ENCODE data around the gene RASA2.
"Not testable (repeated sequence)": the region's sequence is repeated elsewhere in the genome, so short reads cannot be mapped to it uniquely, and the experiment has no call there.

RASA2 gene

DNA sequence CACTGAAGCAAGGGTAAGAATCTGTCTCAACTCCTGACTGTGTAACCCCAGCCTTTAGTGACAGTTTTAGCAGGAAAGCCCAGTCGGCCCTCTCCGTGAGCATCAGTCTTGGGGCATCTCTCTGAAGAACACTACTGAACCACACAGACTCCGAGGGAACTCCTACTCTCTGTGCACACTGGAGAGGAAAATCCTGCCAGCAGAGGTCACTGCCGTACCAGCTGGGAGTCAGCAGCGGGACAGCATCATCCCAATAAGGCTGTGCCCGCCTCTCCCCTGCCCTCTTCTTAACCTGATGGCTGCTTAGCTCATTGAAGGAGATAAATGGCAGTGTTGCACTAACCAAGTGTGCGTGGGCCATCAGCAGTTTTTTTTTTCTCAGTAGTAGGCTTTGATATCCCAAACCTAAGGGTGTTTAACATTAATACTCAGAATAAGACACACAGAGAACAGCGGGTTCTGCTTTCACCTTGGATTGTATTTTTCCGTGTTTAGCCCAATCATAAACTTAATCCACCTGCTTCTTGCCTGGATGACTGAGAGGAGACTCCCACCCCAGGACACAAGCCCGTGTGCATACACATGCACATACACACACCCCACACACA is 26.6 kb upstream of the RASA2 start:
- DNase-seq: peak; percentile 76

DNA sequence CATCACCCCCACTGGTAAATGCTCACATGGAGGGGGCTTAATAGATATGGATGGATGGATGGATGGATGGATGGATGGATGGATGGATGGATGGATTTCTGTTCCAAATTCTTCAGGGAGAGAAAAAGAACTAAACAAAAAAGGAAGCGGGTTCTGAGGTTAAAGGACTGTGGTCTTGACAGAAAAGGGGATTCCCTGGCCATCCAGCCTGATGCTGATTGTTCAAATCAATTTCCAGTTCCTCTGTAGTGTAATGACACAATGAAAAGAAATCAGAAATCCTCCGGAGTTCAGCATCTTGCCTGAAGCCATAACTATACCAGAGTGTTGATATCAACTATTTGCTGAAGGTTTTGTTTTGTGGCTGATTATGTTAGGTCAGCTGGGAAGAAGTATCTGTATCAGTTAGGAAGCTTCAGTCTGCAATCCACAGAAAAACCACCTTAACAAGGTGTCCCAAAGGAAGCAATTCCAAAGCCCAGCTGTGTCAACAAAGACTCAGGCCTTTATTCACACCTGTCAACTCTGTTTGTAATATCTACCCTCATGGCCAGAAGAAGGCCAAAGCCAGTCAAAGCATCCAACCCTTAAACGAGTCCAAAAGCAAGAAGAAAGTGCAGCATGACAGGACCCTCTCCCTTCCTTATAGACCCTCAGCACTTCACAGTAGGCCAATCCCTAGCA is 24.5 kb upstream of the RASA2 start:
- no peak for DNase-seq

DNA sequence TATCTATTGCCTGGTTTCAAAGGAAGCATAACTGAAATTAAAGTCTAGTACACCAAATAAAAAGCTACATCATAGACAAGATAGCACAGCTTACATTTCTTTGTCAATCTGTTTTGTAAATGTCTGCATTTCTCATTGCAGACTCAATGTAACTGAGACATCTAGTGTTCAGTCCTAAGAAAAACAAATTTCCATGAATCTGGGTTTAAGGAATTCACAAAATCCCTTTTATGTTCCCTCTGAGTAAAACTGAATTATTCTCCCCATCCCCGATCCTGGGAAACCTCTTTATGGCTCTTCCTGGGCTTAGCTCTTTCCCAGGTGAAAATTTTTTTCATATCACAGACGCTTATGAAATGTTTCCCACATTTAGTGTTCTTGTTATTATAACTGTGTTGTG is 21.6 kb upstream of the RASA2 start:
- no peak for DNase-seq

DNA sequence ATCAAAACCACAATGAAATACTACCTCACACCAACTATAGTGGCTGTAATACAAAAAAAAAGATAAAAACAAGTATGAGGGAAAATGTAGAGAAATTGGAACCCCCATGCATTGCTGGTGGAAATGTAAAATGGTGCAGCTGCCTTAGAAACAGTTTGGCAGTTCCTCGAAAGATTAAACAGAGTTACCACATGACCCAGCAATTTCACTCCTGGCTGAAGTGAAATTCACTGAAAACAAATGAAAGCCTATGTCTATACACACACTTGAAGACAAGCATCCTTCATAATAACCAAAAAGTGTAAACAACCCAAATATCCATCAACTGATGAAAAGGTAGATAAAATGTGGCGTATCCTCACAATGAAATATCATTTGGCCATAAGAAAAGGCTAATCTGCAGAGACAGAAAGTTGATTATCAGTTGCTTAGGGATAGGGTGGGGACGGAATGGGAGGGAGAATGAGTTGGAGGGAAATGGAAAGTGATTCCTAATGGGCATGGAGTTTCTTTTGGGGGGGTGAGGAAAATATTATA is 20.1 kb upstream of the RASA2 start:
- no peak for DNase-seq

DNA sequence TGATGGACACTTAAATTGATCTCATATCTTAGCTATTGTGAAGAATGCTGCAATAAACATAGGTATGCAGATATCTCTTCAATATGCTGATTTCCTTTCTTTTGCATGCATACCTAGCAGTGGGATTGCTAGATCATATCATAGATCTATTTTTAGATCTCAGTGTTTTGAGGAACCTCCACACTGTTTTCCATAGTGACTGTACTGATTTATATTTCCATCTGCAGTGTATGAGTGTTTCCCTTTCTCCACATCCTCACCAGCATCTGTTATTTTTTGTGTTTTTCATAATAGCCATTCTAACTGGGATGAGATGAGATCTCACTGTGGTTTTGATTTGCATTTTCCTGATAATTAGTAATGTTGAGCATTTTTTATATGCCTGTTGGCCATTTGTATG is 17.1 kb upstream of the RASA2 start:
- DNase-seq: no peak

DNA sequence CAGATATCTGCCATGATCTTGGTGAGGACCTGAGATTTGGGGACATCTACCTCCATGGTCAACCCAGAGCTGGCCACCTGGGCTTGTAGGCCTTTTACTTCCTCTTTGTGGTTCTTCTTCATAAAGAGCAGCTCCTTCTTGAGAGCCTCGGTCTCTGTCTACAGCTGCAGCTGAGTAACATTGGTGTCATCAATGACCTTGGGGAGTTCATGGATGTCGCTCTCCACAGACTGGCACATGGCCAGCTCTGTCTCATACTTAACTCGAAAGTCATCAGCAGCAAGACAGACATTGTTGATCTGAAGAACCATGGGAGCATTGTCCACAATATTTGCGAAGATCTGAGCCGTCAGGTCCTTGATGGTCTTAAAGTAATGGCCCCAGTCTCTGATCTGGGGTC is 15.7 kb upstream of the RASA2 start:
- DNase-seq: no peak

DNA sequence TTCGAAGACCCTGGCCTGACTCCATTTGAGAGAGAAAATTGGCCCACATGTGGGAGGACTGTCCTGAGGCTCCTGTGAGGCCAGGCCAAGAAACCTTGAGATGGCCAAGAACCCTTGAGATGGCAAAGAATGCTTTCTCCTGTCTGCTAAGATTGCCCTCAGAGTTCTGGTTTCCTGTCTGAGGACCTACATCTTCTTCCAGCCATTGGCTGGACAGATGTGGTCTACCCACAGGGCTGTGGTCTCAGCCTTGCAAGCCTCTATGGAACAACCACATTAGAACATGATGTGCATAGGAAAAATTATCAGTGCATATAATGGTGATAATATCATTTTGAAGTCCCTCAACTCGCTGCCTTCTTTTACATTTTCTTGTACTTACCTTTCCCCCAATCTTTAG is 10.8 kb upstream of the RASA2 start:
- no peak for DNase-seq

DNA sequence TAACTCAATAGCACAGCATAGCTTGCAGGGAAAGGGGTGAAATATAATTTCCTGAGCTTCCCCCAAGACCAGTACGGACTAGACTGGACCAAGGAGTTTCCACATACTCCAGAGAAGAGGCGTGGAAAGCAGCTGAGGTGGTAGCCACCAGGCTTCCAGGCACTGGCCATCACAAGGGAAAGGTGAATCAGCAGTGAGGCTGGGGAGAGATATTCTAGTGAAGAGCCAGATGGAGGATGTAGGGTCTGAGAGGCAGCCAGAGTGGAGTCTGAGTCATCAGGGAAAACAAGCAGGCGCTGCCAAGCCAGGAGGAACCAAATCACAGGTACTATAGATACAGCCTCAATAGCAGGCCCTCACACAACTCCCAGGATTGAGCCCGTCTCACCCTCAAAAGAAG is 9.6 kb upstream of the RASA2 start:
- DNase-seq: no peak

DNA sequence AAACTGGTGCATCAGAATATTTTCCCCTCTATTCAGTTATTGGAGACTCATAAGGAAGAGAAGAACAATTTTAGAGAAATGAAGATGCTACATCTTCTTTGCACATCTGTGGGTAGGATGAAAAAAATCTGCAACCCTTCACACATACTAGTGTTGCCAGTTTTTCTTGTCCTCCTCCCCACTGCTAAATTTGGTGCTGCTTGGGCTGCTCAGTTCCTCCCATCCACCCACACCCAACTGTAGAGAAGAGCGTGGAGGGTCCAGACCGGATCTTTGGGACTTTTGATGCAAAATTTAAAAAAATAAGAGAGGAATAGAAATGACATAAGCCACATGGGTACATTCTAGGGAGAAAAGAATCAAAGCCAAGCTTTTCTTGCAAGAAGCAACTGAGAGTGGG is 8.7 kb upstream of the RASA2 start:
- no peak for DNase-seq

DNA sequence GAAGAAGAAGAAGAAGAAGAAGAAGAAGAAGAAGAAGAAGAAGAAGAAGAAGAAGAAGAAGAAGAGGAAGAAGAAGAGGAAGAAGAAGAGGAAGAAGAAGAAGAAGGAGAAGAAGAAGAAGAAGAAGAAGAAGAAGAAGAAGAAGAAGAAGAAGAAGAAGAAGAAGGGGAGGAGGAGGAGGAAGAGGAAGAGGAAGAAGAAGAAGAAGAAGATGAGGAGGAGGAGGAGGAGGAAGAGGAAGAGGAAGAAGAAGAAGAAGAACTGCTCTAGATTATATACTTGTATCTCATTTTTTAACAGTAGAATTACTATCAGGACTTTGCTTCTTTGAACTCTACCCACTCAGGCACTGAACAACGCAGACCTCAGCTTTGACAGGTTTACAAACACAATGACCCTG is 8.0 kb upstream of the RASA2 start:
- DNase-seq: not testable (repeated sequence)

DNA sequence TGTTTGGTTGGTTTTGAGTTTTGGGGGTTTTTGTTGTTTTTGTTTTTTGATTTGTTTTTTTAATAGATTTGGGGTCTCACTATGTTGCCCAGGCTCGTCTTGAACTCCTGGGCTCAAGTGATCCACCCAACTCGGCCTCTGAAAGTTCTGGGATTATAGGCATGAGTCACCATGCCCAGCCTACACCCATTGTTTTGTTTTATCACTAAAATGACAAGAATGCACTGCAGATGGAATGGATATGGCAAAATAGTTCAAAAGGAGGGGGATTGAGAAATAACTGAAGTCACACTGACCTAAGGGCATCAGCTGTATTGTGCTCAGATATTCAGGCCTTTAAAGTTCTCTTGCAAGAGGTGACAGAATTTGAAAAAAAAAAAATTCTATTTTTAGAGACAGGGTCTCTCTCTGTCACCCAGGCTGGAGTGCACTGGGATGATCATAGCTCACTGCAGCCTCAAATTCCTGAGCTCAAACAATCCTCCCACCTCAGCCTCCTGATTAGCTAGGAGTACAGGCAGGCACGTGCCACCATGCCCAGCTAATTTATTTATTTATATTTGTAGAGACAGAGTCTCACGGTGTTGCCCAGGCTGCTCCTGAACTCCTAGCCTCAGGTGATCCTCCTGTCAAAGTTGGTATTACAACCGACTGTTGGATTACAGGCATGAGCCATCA is 4.4 kb upstream of the RASA2 start:
- no peak for DNase-seq

DNA sequence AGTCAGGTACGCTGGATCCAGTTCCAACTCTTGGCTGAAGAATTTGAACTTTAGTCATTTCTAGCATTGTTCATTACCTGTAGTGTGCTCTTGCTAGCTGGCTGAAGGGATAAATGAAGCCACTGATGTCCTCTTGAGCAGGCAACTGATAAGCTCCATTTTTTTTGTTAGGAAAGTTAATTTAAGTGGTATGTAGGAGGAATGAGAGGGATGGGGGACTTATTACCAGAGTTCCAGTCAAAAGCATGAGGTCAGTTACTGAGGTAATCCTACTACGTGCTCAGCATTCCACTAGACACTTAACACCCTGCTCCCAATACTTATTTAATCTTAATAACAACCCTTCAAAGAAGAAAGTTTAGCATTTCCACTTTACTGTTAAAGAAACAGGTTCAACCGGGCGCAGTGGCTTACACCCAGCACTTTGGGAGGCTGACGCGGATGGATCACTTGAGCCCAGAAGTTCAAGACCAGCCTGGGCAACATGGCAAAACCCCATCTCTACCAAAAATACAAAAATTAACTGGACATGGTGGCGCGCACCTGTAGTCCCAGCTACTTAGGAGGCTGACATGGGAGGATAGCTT is 2.0 kb upstream of the RASA2 start:
- DNase-seq: no peak

DNA sequence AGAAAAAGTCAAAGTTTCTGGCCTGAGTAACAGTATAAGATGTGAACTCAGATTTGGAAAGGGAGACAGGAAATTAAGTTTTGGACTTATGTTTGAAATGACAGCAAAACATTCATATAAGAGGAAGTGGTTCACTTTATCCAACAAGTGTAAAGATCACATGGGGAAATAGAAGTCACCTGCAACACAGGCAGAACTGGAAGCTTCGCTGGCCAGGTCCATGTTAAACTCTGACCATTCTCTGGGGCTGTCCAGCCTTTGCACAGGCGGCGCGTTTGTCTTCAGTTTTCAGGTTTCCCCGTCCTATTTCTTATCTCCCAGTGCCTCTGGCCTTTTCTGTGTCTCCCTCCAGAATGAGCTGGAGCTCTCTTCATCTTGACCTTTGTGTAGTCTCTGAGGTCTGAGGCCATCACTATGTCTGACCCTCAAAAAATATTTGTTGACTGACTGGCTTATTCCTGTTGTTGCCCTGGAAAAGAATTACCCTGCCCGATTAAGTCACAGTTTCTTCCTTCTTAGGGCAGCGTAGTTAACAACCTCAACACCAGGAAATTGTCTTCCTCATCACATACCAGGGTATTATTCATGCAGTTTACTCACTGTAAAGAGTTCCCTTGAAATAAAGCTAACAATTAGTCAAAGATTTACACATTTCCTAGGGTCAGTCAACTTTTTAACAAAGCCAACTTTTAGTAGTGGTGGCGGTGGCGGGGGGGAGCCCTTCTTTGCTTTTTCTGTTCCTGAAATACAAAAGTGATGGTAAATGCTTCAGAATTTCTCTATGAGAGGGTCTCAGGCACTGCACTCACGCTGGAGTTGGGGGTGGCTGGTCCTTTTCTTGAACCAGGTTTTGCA is 959 bp upstream of the RASA2 start:
- DNase-seq: no peak

DNA sequence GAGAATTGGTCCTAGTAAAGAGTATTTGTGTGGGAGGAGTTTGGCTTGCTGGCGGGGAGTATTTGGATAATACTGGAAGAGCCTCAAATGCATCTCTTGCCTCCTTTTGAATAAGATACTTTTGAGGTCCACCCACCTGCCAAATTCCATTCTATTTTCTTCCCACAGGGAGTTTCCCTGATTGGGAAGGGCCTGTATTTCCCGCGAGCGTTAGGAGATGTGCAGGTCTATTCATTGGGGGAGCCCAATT is 406 bp upstream of the RASA2 start:
- no peak for DNase-seq

DNA sequence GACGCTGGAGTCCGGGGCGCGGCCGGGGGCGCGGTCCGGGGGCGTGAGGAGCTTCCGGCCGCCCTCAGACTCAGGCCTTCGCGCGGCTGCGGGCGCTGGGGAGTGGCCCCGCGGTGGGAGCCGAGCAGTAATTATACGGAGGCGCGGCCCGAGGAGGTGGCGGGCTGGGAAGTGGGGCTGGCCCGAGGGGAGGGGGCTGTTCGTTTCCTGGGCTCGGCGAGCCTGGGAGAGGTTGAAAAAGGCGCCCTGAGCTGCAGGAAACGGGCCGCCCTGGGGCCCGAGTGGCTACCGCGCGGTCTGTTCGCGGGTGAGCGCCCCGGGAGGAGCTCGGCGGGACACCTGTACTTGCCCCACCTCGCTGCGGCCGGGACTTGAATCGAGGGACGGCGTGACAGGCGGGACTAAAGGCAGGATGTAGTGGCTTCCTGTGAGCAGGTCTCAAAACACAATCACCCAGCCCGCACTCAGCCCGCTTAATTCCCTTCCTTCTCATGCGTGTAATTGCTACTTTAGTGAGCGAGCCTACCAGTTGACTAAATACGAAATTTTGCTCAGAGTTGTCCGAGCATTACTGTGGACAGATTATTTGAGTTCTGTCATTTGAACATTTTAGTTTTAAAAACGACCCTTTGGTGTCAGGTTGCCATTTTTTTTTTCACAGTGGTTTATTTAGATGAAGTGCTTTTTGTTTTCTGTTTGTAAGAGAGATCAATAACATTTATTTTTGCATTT is 860 bp downstream of the RASA2 start:
- DNase-seq: peak; percentile 82

DNA sequence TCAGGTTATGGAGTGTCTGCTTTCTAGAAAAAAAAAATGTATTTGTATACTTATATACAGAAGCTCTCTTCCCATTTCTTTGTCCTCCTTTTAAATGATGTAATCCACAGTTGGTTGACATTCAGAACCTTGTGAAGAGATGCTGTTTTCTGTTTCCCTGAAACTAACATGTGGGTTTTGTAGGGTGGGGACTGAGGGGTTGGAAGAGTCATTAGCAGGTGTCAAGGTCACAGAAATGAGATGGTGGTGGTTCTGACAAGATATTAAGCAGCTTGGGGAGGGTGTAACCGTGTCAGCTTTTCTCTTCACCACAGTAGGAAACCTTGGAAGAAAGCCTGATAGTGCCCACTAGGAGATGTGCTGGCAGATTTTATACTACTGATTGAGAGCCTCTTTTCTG is 2.4 kb downstream of the RASA2 start:
- DNase-seq: no peak

DNA sequence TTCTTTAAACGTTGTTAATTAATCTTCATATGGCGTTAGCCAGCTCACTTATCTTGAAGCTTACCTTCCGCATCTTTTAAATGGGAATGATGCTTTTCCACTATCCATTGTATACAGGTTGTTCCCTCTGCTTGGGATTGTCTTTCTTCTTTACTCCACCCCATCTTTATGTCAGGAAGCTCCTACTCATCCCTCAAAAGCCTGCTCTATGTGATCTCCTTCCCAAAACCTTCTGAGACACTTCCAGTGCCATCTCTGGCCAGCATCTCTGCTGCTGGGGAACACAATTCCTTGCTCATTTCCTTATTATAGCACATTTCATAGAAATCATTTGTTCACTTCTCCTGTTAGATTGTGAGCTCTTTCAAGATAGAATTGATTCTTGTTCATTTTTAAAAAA is 4.3 kb downstream of the RASA2 start:
- no peak for DNase-seq

DNA sequence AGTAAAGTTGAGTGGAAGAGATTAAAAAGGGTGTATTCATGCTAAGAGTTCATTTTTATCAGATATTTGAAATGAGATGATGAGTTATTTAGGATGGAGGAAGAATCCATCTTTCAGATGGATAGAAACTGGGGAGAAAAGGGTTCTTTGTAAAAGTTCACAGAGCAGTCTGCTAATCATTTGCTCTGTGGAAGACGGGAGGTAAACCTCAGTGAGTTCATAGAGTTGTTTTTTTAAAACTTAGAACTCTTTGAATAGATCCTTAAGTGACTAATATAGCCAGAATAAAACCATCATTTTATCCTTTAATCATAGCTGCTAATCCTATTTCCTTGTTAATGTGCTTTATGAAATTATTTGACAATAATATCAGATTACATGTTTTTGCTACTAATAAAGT is 5.1 kb downstream of the RASA2 start:
- no peak for DNase-seq

DNA sequence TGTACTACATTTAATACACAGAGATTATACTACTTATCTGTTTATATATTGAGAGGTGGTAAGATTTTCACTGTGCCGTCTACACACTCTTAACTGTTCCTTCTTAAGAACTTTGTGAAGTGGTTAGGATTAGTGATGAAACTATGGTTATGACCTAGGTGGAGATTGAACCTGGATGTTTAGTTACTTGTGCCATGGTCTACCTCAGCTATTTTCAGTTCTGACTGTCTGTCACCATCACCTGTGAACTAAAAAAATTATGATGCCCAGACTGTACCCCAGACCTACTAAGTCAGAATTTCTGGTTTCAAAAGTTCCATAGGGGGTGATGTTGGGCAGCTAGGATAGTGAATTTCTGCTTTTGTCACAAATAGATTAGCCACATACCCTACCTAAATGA is 6.4 kb downstream of the RASA2 start:
- no peak for DNase-seq

DNA sequence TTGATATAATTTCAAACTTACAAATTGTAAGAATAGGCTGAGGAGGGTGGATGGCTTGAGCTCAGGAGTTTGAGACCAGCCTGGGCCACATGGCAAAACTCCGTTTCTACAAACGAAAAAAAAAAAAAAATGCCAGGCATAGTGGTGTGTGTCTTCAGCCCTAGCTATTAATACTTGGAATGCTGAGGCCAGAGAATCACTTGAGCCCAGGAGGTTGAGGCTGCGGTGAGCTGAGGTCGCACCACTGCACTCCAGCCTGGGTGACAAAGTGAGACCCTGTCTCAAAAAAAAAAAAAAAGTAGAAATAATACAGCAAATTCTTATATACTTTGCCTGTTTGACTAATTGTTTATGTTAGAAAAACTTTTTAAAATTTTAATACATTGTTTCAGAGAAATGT is 10.8 kb downstream of the RASA2 start:
- not testable (repeated sequence) for DNase-seq

DNA sequence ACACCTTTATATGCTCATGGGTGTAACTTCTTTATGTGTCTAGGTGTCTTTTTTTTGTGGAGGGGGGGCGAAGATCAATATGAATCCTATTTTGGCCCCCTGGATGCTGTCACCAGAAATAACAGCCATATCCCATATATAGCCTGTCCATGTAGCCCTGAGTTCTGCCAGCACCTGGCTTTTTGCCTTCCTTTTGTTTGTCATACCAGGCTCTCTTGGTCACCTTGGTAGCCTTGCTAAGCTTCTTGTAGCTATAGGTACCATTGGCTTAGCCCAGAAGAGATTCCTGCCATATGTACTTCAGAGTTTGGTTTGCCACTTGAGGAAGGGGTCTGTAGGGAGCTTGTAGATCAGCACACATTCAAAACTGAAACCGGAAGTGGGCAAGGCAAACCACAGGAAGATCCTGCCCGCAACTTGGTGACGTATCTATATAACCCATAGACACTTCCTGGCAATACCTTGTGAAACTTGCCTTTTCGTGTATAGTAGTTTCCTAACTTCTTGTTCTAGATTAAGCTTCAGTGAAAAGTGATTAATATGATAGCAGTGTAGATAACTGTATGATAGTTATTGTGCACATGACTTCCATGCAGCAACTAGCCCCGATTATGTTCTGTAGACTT is 11.9 kb downstream of the RASA2 start:
- peak; percentile 74 for DNase-seq

DNA sequence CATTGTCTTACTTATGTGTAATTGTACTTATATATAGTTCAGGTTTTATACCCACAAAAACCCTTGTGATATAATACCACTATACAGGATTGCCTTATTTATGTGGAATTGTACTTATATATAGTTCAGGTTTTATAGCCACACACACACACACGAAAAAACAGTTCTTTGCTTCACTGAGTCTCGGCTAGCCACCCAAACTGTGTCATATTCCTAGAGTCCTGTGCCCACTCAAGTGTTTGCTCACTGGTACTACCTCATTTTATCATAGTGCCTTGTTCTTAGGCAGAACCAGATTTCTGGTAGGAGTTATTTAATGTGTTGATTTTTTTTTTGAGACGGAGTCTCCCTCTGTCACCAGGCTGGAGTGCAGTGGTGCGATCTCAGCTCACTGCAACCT is 12.5 kb downstream of the RASA2 start:
- DNase-seq: no peak

All from activated effector memory CD4-positive, alpha-beta T cell treated with Interleukin-2 at 50 U/mL for 16 hours (primary cell).